DOHH2 (cell line): ENCODE measurements around the gene IFI35.

Experiments used
- CTCF ChIP-seq: fragments of 200-600 bp; sonication (generic); IDR thresholded peaks from one replicate; pipeline ENCODE4 v1.5.1; 2014; ENCODE audit warnings: antibody characterized with exemption, mild to moderate bottlenecking, low read depth, low read length; ENCODE audit not compliant: poor library complexity, severe bottlenecking
- EZH2phosphoT487 ChIP-seq: fragments of 200-600 bp; sonication (generic); IDR thresholded peaks from 2 replicates; pipeline ENCODE4 v1.6.1; 2017; ENCODE audit warnings: borderline replicate concordance, mild to moderate bottlenecking, antibody characterized with exemption, low read length, moderate library complexity, mixed read lengths

DNA sequence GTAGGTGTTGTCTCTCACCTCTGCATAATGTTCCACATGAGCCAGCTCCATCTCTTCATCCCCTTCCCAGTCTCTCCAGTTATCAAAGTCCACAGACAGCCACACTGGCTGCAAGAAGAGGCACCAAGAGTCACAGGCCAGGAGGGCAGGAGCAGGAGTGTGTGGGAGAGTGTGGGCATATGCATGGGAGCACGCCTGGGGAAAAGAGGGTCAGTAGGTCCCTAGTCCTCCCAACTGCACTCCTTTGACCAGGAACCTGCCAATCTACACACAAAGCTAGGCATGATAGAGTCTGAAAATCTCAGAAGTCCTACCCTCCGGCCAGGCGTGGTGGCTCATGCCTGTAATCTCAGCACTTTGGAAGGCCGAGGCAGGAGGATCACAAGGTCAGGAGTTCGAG is 35.0 kb upstream of the IFI35 start:
- no peak for TF ChIP-seq CTCF
- no peak for TF ChIP-seq EZH2phosphoT487
